ENCODE measurements around the gene SNAI3. TPM values are rescaled to one million over a fixed set of nuclear protein-coding genes. Genes with fewer than 3 reads are reported as not detected.

SNAI3 gene
- total RNA-seq, 6 experiments from 2014 or later = 0.15 to 0.98 (median 0.35) TPM

GRCh38 chr16:88723507-88723887, 37.2 kb upstream of the SNAI3 start:
- no CpG with 5 or more reads among the region's 8 CpGs for WGBS (ENCODE audit: insufficient coverage, low coverage, low lambda C conversion rate, missing lambda C conversion rate)
- Histone ChIP-seq H3K27me3 (no peaks in the 10 kb centered on the region), H3K4me1 (no peaks in the 10 kb centered on the region), H3K36me3 (peaks cover 0 to 76% (median 38%) of the 10 kb centered on the region in 4 donors), H3K9me3 (no peaks in the 10 kb centered on the region), H3K27ac (no peak overlapping the region), H3K4me3 (no peak overlapping the region)
- TF ChIP-seq POLR2A (IDR thresholded peaks at IDR 0.05) (no peak), CTCF (IDR thresholded peaks at IDR 0.05) (no peak)
- DNase-seq = no peak
- intact Hi-C loops (cut with DNase I) = no loop called here
- no peak for ATAC-seq

GRCh38 chr16:88722784-88723506, 36.6 kb upstream of the SNAI3 start:
- Histone ChIP-seq H3K36me3 (peaks cover 0 to 82% (median 38%) of the 10 kb centered on the region in 4 donors), H3K4me3 (no peak overlapping the region), H3K4me1 (no peaks in the 10 kb centered on the region), H3K27me3 (no peaks in the 10 kb centered on the region), H3K27ac (no peak overlapping the region), H3K9me3 (no peaks in the 10 kb centered on the region)
- TF ChIP-seq POLR2A (IDR thresholded peaks at IDR 0.05) (no peak), CTCF (IDR thresholded peaks at IDR 0.05) (no peak)
- ATAC-seq (no peak), DNase-seq (no peak)
- intact Hi-C loops (cut with DNase I) = no loop called here
- 80% methylated on average over 3 of the region's 39 CpGs for WGBS (ENCODE audit: insufficient coverage, low coverage, low lambda C conversion rate, missing lambda C conversion rate)

GRCh38 chr16:88721815-88722755, 35.8 kb upstream of the SNAI3 start:
- TF ChIP-seq POLR2A (IDR thresholded peaks at IDR 0.05) = no peak
- no peak for TF ChIP-seq CTCF (IDR thresholded peaks at IDR 0.05)
- ATAC-seq = no peak
- no CpG with 5 or more reads among the region's 61 CpGs for WGBS (ENCODE audit: insufficient coverage, low coverage, low lambda C conversion rate, missing lambda C conversion rate)
- Histone ChIP-seq H3K4me1 (no peaks in the 10 kb centered on the region), H3K36me3 (peaks cover 0 to 84% (median 35%) of the 10 kb centered on the region in 4 donors), H3K9me3 (no peaks in the 10 kb centered on the region), H3K27me3 (no peaks in the 10 kb centered on the region), H3K4me3 (no peak overlapping the region), H3K27ac (no peak overlapping the region)
- DNase-seq = no peak
- intact Hi-C loops (cut with DNase I) = no loop called here

GRCh38 chr16:88721236-88721635, 34.9 kb upstream of the SNAI3 start:
- DNase-seq (no peak), ATAC-seq (no peak)
- TF ChIP-seq POLR2A (IDR thresholded peaks at IDR 0.05) (no peak), CTCF (IDR thresholded peaks at IDR 0.05) (no peak)
- Histone ChIP-seq H3K4me1 (no peaks in the 10 kb centered on the region), H3K27ac (no peak overlapping the region), H3K9me3 (no peaks in the 10 kb centered on the region), H3K36me3 (peaks cover 0 to 85% (median 36%) of the 10 kb centered on the region in 4 donors), H3K27me3 (no peaks in the 10 kb centered on the region), H3K4me3 (no peak overlapping the region)
- no CpG with 5 or more reads among the region's 17 CpGs for WGBS (ENCODE audit: insufficient coverage, low coverage, low lambda C conversion rate, missing lambda C conversion rate)
- intact Hi-C loops (cut with DNase I) = no loop called here
